K562 (cell line): Measurements from ENCODE around the gene CELF6. TPM values are rescaled to one million over a fixed set of nuclear protein-coding genes. Genes with fewer than 3 reads are reported as not detected.

Experiments
- ATAC-seq: fragments of 200-7000 bp; cut with Tn5 transposase; 3 replicates; pipeline ENCODE4 v1.9.1; 2020; ENCODE audit warnings: moderate library complexity
- BruUV-seq: library from RNA; stranded (reverse); fragments of 400-500 nt; replicated peaks from 2 replicates; lab custom pipeline; 2021; lab: Mats Ljungman, UMichigan
- CTCF ChIA-PET: fragments of 300-600 bp; formaldehyde crosslinking; extraction: SDS; loops from one replicate; lab custom pipeline; 2021; ENCODE audit warnings: low intra/inter-chr PET ratio; lab: Yijun Ruan, JAX
- POLR2A ChIA-PET: fragments of 300-600, 350-650 bp; sonication (Branson Sonifier 250); formaldehyde crosslinking; extraction: SDS; loops from one replicate; lab custom pipeline; 2021; ENCODE audit warnings: antibody characterized with exemption, inconsistent platforms; lab: Yijun Ruan, JAX
- DNase-seq, 4 experiments: peaks; one replicate each; pipeline versions ENCODE4 v3.0.0 to v3.0.0-alpha.2; 2011 to 2018; ENCODE audit warnings: low spot score in 3 of 4, mixed read lengths in 3 of 4; ENCODE audit errors: extremely low read depth in 1 of 4
- FAIRE-seq: peaks from 2 replicates; lab custom pipeline; 2011; peaks lifted over from hg19 to GRCh38; lab: Jason Lieb, UNC
- H2AFZ ChIP-seq: 2 replicates; pipeline ENCODE4 v1.6.0; 2011; ENCODE audit warnings: low read depth, low read length, control low read depth, inconsistent platforms
- H3K27ac ChIP-seq: fragments of 200-600 bp; 3 replicates; pipeline ENCODE4 v1.8.0; 2011; ENCODE audit warnings: low read depth, mild to moderate bottlenecking, control low read depth, inconsistent platforms, low read length, moderate library complexity, mixed read lengths; ENCODE audit errors: extremely low read depth
- H3K27me3 ChIP-seq, 2 experiments: fragments of 300-600 bp in 1 of 2; 2 replicates in 1 of 2; 3 replicates in 1 of 2; pipeline versions ENCODE4 v1.6.0 to v1.8.0; 2011; ENCODE audit warnings: inconsistent platforms in 2 of 2, low read length in 2 of 2, mild to moderate bottlenecking in 1 of 2, mixed read lengths in 1 of 2, moderate library complexity in 1 of 2; ENCODE audit not compliant: control insufficient read depth in 2 of 2, insufficient read depth in 2 of 2
- H3K36me3 ChIP-seq: fragments of 300-600 bp; 3 replicates; pipeline ENCODE4 v1.8.0; 2011; ENCODE audit warnings: mild to moderate bottlenecking, low read length, inconsistent platforms; ENCODE audit not compliant: control insufficient read depth, insufficient read depth
- H3K4me1 ChIP-seq, 2 experiments: fragments of 200-600 bp in 1 of 2; replicated peaks in 1 of 2; 2 replicates in 1 of 2; 3 replicates in 1 of 2; pipeline versions ENCODE4 v1.5.1 to v1.8.0; 2011; ENCODE audit warnings: inconsistent platforms in 2 of 2, low read length in 2 of 2, mild to moderate bottlenecking in 1 of 2, mixed read lengths in 1 of 2, moderate library complexity in 1 of 2; ENCODE audit not compliant: control insufficient read depth in 2 of 2, insufficient read depth in 2 of 2
- H3K4me2 ChIP-seq: 2 replicates; pipeline ENCODE4 v1.6.1; 2011; ENCODE audit warnings: low read length, control low read depth, inconsistent platforms, mixed read lengths; ENCODE audit not compliant: insufficient read depth
- H3K4me3 ChIP-seq: fragments of 200-600 bp; sonication (generic), shearing (Covaris generic); 2 replicates; pipeline ENCODE4 v1.5.1; 2016; ENCODE audit warnings: control low read depth, inconsistent platforms
- H3K79me2 ChIP-seq: fragments of 200-600 bp; 3 replicates; pipeline ENCODE4 v1.8.0; 2011; ENCODE audit warnings: low read length, inconsistent platforms; ENCODE audit not compliant: control insufficient read depth, insufficient read depth
- H3K9ac ChIP-seq, 2 experiments: 2 replicates each; pipeline versions ENCODE4 v1.6.0 to v1.6.1; 2011; ENCODE audit warnings: low read depth in 2 of 2, low read length in 2 of 2, control low read depth in 1 of 2, inconsistent platforms in 1 of 2, mild to moderate bottlenecking in 1 of 2, mixed read lengths in 1 of 2; ENCODE audit not compliant: insufficient read depth in 1 of 2
- H3K9me1 ChIP-seq: one replicate; pipeline ENCODE4 v1.6.0; 2011; ENCODE audit warnings: inconsistent platforms, mild to moderate bottlenecking, low read length, moderate library complexity; ENCODE audit not compliant: control insufficient read depth, insufficient read depth
- H3K9me3 ChIP-seq: replicated peaks from 2 replicates; pipeline ENCODE4 v1.5.1; 2011; ENCODE audit warnings: low read depth, low read length, inconsistent platforms; ENCODE audit not compliant: control insufficient read depth, insufficient read depth
- H4K20me1 ChIP-seq: replicated peaks from 2 replicates; pipeline ENCODE4 v1.6.1; 2011; ENCODE audit warnings: low read length, inconsistent platforms, mixed read lengths; ENCODE audit not compliant: control insufficient read depth, insufficient read depth
- HDAC3 ChIP-seq: fragments of 450-650 bp; IDR thresholded peaks from 2 replicates; pipeline ENCODE4 v1.6.1; 2018; ENCODE audit warnings: borderline replicate concordance, mild to moderate bottlenecking, moderate library complexity; ENCODE audit not compliant: partially characterized antibody
- MEF2D ChIP-seq: conservative IDR thresholded peaks from 2 replicates; pipeline ENCODE4 v1.6.1; 2016; ENCODE audit warnings: low read depth, missing genetic modification characterization, missing compliant biosample characterization
- PHB2 ChIP-seq: fragments of 450-650 bp; IDR thresholded peaks from 2 replicates; pipeline ENCODE4 v1.6.1; 2017; ENCODE audit warnings: low read depth
- SMAD1 ChIP-seq: fragments of 150-350 bp; IDR thresholded peaks from 2 replicates; pipeline ENCODE4 v1.6.1; 2014; ENCODE audit warnings: low read length, low read depth; ENCODE audit not compliant: partially characterized antibody
- SMARCA4 ChIP-seq: fragments of 450-650 bp; IDR thresholded peaks from 2 replicates; pipeline ENCODE4 v1.6.1; 2016
- ZNF121 ChIP-seq: sonication (generic); formaldehyde crosslinking; conservative IDR thresholded peaks from 2 replicates; pipeline ENCODE4 v1.8.0; 2022; ENCODE audit warnings: missing genetic modification reagents
- ZNF224 ChIP-seq: sonication (generic); formaldehyde crosslinking; IDR thresholded peaks from 2 replicates; pipeline ENCODE4 v1.8.0; 2022; ENCODE audit warnings: mild to moderate bottlenecking, missing genetic modification reagents
- ZNF507 ChIP-seq: conservative IDR thresholded peaks from 2 replicates; pipeline ENCODE4 v1.6.1; 2017; ENCODE audit warnings: missing genetic modification characterization, missing compliant biosample characterization
- ZNF76 ChIP-seq: fragments of 250-450 bp; sonication (Bioruptor Pico); IDR thresholded peaks from 2 replicates; pipeline ENCODE4 v1.4.0; 2020; ENCODE audit warnings: mild to moderate bottlenecking, moderate library complexity, borderline replicate concordance
- WGBS: fragments of 100-300 bp; shearing (Covaris generic); methylation state at CpG from one replicate; pipeline ENCODE4 v1.1.6; 2016; ENCODE audit warnings: low coverage, mixed read lengths; ENCODE audit not compliant: insufficient coverage; ENCODE audit errors: missing lambda C conversion rate; 5-methylcytosine and 5-hydroxymethylcytosine counted together
- in situ Hi-C: fragments of 300-500 bp; cut with MboI; formaldehyde crosslinking; loops from 4 replicates; pipeline ENCODE4 v1.15.0; 2018; ENCODE audit warnings: inconsistent platforms, mixed read lengths
- intact Hi-C: fragments of 100-400 bp; cut with micrococcal nuclease; formaldehyde crosslinking; loops from 2 replicates; pipeline ENCODE4 v1.14.2; 2022
- polyA plus RNA-seq, 8 experiments: library from polyadenylated mRNA; depleted of rRNA in 4 of 8; stranded (reverse) in 5 of 8; unstranded in 3 of 8; fragments of >200 nt; fragmentation: Nextera tagmentation in 2 of 8; fragmentation: Illumina TruSeq in 1 of 8; extraction: Ambion mirVana in 2 of 8; extraction: Trizol in 1 of 8; gene quantifications; 2 replicates each; pipeline versions ENCODE4 v1.2.1 to v1.2.3, GENCODE V29; 2011 to 2014; ENCODE audit warnings: inconsistent platforms in 1 of 8, missing spikeins in 1 of 8
- total RNA-seq, 7 experiments: library from RNA; depleted of rRNA in 6 of 7; stranded (reverse); fragments of >200 nt in 6 of 7; fragmentation: Illumina TruSeq in 2 of 7; extraction: Trizol in 2 of 7; gene quantifications; 2 replicates each; pipeline versions ENCODE4 v1.2.1 to v1.2.3, GENCODE V29; 2011 to 2021; ENCODE audit warnings: low replicate concordance in 1 of 7

The CELF6 gene
- total and polyA plus RNA-seq, 9 of the 15 experiments (the other 6 are each of a cell fraction or from before 2014, with no cell fraction given): 0.01 to 0.11 TPM; not detected in 7

DNA sequence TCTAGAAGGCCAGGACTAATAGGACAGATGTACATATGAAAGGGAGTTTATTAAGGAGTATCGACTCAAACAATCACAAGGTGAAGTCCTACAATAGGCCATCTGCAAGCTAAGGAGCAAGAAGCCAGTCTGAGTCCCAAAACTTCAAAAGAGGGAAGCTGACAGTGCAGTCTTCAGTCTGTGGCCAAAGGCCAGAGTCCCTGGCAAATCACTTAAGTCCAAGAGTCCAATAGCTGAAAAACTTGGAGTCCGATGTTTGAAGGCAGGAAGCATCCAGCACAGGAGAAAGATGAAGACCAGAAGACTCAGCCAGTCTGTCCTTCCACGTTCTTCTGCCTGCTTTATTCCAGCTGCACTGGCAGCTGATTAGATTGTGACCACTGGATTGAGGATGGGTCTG is 11.1 kb upstream of the CELF6 start:
- no peaks in the 10 kb centered on the region for H3K79me2 ChIP-seq
- FAIRE-seq (no peak), DNase-seq (no peak), ATAC-seq (no peak)
- ChIA-PET CTCF (no interaction called here), POLR2A (interaction anchor here (0.7 to 1.1 kb wide), 2 partner anchors 9 to 10 kb away, joined by 3 to 4 read pairs; no protein-coding TSS in a partner anchor)
- TF ChIP-seq ZNF121 (CRISPR knock-in tag) (no peak), SMAD1 (no peak), MEF2D (no peak)
- no peaks in the 10 kb centered on the region for H3K4me1 ChIP-seq
- no peak overlapping the region for H3K4me3 ChIP-seq
- H4K20me1 ChIP-seq: no peaks in the 10 kb centered on the region
- intact Hi-C loops (no loop called here), in situ Hi-C loops (no loop called here)
- BruUV-seq: no TSS peak
- H3K4me2 ChIP-seq: no peak overlapping the region
- no peaks in the 10 kb centered on the region for H3K27me3 ChIP-seq
- no peak overlapping the region for H3K9ac ChIP-seq
- no peaks in the 10 kb centered on the region for H3K9me1 ChIP-seq
- H3K27ac ChIP-seq: no peak overlapping the region
- H3K36me3 ChIP-seq: no peaks in the 10 kb centered on the region
- no peaks in the 10 kb centered on the region for H3K9me3 ChIP-seq
- H2AFZ ChIP-seq: no peak overlapping the region
- WGBS: 31% methylated on average over 3 of the region's 3 CpGs

- peaks cover 0 to 11% of the 10 kb centered on the region in 2 experiments; a peak in 3 of 5 replicates for H3K4me1 ChIP-seq
- H3K27ac ChIP-seq: no peak overlapping the region
- no peaks in the 10 kb centered on the region for H3K9me1 ChIP-seq
- no peaks in the 10 kb centered on the region for H3K36me3 ChIP-seq
- no peaks in the 10 kb centered on the region for H3K79me2 ChIP-seq
- no peaks in the 10 kb centered on the region for H3K27me3 ChIP-seq
- intact Hi-C loops: no loop called here
- ChIA-PET CTCF (no interaction called here), POLR2A (no interaction called here)
- H4K20me1 ChIP-seq: peaks cover under 1% of the 10 kb centered on the region
- H3K9me3 ChIP-seq: no peaks in the 10 kb centered on the region
- no peak overlapping the region for H2AFZ ChIP-seq
- TF ChIP-seq HDAC3 (no peak), ZNF507 (tag) (peak; percentile 96), ZNF76 (CRISPR knock-in tag) (no peak), SMARCA4 (no peak), ZNF224 (no peak), PHB2 (no peak)
- ATAC-seq: no peak
- no peak for FAIRE-seq
- H3K4me3 ChIP-seq: no peak overlapping the region
- no TSS peak for BruUV-seq
- no peak for DNase-seq
- no peak overlapping the region for H3K4me2 ChIP-seq
- no peak overlapping the region for H3K9ac ChIP-seq
- in situ Hi-C loops: loop anchor here (25.0 kb wide), 3 partner anchors 764 to 1764 kb away; partner anchors contain the start of gene GOLGA6A
- 43% methylated on average over 1 of the region's 1 CpG for WGBS
Observed at GRCh38 chr15:72323752-72324151, 3.8 kb upstream of the CELF6 start.
